Measurements from ENCODE around the gene PGM1. TPM values are rescaled to one million over a fixed set of nuclear protein-coding genes. Genes with fewer than 3 reads are reported as not detected.

Gene PGM1
- total RNA-seq, 1 experiment from 2014 or later = 49.6 TPM

DNA sequence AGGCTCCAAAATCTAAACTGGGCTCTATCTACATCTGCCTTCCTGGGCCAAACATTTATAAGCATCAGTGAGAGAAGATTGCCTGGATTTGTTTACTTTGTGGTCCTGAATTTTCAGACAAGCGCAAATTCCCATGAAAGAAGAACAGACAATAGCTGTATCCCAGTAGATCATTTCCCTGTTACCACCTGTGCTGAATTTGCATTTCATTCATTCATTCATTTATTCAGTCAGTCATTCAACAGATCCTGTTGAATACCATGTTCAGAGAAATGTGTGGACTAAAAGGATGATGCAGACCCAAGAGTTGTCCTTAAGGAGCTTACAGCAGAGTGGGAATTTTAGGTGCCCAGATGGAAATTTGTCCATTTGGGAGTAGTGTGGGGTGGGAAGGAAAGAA is 2.2 kb downstream of the PGM1 start:
- DNase-seq (ENCODE audit: low spot score) = no peak
- in situ Hi-C loops (cut with HindIII; ENCODE audit: low sequenced_read_pairs) = no loop called here

DNA sequence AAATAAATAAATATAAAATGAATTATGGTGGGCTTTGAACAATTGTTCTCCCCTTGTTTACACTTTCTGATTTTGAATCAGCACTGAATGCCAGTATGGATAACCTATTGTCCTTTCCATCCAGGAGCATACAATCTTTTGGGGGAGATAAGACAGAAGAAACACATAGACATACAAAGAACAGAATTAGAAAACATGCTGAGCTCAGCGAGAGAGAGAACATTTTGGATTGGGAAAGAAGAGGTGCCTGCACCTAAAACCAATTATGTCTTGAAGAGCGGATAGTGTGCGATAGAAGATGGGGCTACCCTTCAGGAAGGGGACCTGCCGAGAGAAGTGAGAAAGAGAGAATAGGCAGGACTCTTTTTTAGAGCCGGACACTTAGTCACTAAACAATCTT is 6.6 kb downstream of the PGM1 start:
- no peak for DNase-seq (ENCODE audit: low spot score)
- in situ Hi-C loops (cut with HindIII; ENCODE audit: low sequenced_read_pairs) = no loop called here

DNA sequence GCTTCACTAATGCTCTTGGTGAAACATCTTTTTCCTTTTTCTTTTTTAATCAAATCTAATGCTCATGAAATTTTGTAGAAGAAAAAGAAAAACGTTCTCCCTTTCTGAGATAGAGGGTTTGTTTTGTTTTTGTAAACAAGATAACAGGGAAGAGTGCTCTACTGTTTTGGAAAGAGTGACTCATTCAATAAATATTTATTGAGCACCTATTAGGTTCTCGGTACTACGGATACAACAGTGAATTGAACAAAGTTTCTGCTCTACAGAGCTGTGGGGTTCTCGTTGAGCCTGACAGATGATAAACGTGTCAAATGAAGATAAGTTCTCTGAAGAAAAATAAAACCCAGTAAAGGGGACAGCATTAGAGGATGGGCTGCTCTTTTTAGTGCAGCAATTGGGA is 7.0 kb downstream of the PGM1 start:
- DNase-seq (ENCODE audit: low spot score) = no peak
- in situ Hi-C loops (cut with HindIII; ENCODE audit: low sequenced_read_pairs) = no loop called here

DNA sequence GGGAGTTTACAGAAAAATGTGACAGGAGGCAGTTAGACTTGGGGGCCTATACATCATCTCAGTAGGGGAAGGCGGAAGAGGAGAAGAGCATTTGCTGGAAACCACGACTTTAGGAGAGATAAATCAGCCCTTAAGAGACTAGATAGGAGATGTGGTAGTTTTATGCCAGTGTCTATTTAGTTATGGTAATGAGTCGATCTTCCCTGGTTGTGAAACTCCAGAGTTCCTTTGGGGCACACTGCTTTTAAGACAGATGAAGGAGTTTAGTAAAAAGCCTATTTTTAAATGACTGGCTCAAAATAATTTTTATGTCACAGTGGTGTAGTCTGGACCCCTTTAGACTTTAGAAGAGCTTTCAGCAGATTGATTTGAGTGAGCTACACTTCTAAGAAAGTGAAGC is 7.8 kb downstream of the PGM1 start:
- no peak for DNase-seq (ENCODE audit: low spot score)
- in situ Hi-C loops (cut with HindIII; ENCODE audit: low sequenced_read_pairs) = no loop called here

DNA sequence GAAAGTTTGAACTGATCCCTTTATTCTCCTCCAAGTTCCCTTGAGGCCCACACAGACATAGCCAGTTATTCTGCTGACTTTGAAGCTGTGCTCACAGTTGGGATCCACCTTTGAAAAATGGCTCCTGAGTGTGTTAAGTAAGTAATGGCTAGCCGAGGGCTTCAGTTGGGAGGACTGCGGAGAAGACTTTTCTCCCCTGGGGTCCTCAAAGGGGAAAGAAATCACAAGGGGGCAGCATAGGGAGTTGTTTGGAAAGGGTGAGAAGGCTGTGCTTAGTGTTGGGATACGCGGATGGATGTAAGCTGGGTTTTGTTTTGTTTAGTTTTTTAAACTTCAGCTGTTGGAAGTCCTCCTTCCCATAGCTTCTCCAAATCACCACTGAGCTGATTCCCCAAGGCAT is 8.3 kb downstream of the PGM1 start:
- DNase-seq (ENCODE audit: low spot score) = no peak
- in situ Hi-C loops (cut with HindIII; ENCODE audit: low sequenced_read_pairs) = no loop called here

DNA sequence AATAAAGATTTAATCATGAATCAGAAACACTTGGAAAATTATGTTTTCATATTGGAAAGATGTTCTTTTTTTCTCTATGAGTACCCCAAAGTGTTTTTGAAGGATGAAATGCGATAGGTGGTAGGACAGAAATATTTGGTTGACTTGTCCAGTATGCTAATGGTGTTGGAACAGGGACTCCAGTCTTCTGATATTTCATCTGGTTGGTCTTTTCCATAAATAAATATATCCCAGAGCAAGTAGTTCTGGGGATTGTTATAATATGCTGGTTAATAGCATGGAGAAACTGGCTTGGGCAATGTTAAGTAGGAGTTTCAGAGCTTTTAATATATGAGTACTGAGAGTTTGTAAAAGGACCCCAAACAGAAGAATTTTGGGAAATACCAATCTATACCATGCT is 8.7 kb downstream of the PGM1 start:
- in situ Hi-C loops (cut with HindIII; ENCODE audit: low sequenced_read_pairs) = no loop called here
- no peak for DNase-seq (ENCODE audit: low spot score)

DNA sequence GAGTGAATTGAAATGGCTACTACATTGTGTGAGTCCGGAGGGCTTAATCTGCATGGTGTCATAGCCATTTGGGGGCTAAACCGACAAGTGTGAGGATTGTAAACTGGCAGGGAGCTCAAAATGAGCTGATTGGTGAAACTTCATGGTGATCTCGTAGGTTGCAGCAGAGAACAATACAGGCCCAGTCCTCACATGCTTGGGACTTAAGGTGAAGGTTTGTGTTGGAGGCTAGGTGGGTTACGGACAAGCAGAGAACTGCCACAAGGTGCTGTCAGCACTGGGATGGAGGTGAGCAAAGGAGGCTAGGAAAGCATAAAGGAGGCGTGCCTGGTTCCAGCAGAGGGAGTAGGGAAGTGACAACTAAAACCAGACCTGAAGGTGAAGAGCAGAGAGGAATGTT is 9.4 kb downstream of the PGM1 start:
- DNase-seq (ENCODE audit: low spot score) = no peak
- in situ Hi-C loops (cut with HindIII; ENCODE audit: low sequenced_read_pairs) = no loop called here

DNA sequence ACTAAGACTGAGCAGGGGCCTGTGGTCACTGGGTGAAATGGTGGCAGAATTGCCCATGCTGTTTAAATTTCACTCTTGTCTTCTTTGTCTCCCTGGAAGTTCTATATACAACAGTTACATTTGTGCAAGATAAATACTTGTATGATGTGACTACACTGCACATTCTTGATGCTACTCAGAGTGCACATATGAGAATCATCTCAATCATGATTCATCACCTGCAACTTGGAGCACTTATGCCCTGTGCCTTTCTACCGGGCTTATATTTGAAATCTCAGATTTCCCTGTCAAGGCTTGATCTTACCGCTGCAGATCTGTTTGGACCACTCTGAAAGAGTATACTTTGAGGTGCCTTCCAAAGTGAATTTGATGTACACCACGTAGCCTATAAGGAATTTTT is 10.6 kb downstream of the PGM1 start:
- in situ Hi-C loops (cut with HindIII; ENCODE audit: low sequenced_read_pairs) = no loop called here

DNA sequence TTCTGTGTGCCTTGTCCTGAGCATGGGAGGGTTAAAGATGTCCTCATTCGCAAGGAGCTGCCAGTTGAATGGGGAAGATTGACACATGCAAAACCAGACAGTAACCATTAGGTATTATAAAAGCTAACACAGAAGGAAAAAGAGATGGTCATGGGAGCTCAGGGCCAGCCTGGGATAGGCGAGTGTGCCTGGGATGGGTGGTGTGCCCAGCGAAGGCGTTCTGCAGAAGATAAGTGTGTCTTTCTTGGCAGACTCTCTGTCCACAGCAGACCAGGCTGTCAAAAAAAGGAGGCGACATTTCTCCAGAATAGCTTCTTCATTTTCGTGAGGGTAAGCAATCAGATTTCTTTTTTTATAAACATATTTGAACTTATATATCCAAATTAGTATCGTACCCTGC is 14.1 kb downstream of the PGM1 start:
- no peak for DNase-seq (ENCODE audit: low spot score)
- in situ Hi-C loops (cut with HindIII; ENCODE audit: low sequenced_read_pairs) = no loop called here

More for the DNA sequence above, 10.6 kb downstream of the PGM1 start:
- no peak for DNase-seq (ENCODE audit: low spot score)

DNA sequence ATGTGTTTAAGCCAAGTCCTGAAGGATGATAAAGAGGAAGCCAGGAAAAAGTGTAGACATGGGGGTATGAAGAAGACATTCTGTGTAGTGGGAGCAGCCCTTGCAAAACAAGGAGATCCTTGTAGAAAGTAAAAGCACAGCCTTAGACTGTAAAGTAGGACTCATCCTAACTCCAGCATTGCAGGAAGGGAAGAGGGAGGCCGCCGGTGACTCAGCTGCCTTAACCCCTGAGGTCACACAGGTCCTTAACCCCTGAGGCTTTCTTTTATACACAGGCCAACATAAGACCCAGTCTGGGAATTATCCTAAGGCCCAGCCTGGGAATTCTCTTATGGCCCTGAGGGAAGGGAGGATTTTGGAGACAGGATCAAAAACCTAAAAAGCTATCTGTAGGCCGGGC is 18.0 kb downstream of the PGM1 start:
- DNase-seq (ENCODE audit: low spot score) = no peak
- in situ Hi-C loops (cut with HindIII; ENCODE audit: low sequenced_read_pairs) = no loop called here

DNA sequence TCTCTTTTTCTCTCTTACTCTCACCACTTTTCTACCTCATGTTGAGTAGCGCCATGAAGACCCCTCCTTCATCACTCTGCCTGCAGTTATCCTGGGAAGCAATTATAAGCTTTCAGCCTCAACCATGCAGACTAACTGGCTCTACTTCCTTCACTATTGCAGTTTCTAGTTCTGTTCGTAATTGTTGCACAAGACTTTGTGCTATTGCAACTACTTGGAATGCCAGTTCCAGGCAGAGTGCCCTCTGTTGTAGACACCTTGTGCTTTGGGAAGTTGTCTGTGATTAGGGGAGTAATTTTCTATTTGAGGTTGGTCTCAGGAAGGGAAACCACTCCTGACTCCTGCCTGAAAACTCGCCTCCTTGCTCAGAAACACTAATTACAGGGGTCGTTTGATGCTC is 19.4 kb downstream of the PGM1 start:
- in situ Hi-C loops (cut with HindIII; ENCODE audit: low sequenced_read_pairs) = no loop called here
- DNase-seq (ENCODE audit: low spot score) = no peak

DNA sequence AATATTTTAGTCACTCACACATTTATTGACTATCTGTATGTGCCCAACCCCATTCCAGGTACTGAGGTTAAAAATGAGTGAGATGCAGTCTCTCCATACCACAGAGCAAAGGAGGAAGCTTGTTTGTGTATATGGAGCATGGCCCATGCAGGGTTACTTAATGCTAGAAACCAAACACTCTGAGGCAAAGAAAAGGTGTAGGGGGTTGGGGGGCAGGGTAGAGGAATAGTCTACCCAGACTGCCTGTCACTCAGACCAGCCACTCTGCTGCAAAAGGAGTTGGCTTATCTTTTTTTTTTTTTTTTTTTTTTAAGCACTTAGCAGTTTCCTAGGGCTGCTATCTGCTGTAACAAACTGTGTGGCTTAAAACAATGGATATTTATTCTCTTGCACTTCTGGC is 19.8 kb downstream of the PGM1 start:
- no peak for DNase-seq (ENCODE audit: low spot score)
- in situ Hi-C loops (cut with HindIII; ENCODE audit: low sequenced_read_pairs) = no loop called here

DNA sequence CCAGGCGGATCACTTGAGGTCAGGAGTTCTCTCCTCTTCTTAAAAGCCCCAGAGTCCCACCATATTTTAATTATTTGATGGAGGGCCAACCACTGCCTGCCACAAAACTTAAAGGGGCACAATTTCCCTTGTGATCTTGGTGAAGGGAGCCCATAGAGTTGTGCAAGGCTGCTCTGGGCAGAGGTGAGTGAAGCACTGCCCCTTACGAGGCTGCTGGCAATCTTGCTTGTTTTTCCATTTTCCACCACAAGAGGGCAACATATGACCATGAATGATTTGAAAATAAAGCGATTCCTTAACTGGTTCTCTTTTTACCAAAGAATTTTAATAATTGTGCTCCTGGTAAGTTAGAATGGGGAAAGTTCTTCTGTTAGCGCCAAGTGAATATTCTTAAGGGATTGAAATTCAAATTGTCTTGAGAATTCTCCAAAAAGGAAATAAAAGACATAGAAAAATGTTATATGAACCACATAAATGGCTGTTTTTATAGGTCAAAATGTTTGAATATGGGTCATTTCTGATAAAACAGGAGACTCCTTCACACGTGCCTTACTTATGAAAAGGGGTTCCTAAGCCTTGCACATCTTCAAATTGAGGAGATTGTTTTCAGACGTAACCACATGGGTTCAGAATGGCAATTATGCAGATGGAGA is 22.7 kb downstream of the PGM1 start:
- in situ Hi-C loops (cut with HindIII; ENCODE audit: low sequenced_read_pairs) = no loop called here
- DNase-seq (ENCODE audit: low spot score) = peak; percentile 87

DNA sequence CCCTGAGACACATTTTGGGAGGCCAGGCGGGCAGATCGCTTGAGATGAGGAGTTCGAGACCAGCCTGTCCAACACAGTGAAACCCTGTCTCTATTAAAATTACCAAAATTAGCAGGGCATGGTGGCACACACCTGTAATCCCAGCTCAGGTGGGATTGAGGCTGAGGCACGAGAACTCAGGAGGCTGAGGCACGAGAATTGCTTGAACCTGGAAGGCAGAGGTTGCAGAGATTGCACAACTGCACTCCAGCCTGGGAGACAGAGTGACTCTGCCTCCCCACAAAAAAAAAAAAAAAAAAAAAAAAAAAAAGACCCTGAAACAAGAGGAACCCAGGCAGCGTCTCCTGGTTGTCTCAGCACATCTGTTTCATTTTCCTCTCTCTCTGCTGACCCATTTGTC is 24.2 kb downstream of the PGM1 start:
- in situ Hi-C loops (cut with HindIII; ENCODE audit: low sequenced_read_pairs) = no loop called here
- DNase-seq (ENCODE audit: low spot score) = no peak

DNA sequence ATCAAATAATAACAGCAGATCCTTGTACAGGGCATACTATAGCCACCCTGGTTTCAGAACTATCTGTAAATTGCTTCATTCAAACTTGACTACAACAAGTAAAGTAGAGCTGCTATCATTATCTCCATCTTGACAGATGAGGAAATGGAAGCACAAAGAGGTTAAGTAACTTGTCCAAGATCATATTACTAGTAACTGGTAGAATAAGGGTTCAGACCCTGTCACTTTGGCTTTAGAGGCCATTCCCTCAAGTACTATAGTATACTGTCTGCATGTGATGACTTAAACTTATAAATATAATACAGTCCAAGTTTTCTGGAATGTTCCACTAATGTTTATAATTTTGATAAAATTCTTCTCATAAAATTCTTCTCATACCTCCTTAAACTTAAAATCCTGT is 24.8 kb downstream of the PGM1 start:
- DNase-seq (ENCODE audit: low spot score) = no peak
- in situ Hi-C loops (cut with HindIII; ENCODE audit: low sequenced_read_pairs) = no loop called here

DNA sequence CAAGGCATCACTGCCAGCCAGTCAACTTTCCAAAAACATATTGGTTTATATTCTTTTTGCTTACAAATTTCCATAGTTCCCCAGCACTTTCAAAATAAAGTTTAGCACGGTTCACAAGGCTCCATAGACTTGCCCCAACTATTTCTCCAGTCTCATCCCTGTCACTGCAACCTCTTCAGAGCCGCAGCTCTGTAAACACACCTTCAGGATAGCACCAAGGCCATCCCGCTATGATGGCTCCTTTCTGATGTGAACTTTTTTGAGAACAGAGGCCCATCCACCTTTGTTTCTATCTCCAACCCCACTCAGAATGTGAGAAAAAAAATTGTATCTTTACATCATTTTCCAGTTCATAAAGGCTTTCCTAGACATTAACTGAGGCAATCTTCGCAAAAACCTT is 26.3 kb downstream of the PGM1 start:
- no peak for DNase-seq (ENCODE audit: low spot score)
- in situ Hi-C loops (cut with HindIII; ENCODE audit: low sequenced_read_pairs) = no loop called here

DNA sequence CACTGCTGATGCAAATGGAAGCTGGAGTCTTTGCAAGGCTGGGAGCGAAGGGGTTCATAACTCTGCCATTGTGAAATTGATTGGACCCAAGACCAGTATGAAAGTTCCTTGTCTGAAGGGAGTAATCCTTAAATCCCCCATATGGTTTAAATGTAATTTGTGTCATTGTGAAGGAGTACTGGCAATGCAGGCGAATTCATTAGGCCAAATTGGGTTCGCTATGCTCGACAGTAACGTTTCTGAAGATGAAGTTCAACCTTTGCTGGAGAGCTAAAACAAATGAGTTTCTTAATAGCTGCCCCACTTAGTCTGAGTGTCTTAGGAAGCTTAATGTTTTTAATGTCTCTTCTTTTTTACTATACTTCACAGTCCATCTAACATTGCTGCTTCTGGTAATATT is 27.5 kb downstream of the PGM1 start:
- in situ Hi-C loops (cut with HindIII; ENCODE audit: low sequenced_read_pairs) = no loop called here
- no peak for DNase-seq (ENCODE audit: low spot score)

DNA sequence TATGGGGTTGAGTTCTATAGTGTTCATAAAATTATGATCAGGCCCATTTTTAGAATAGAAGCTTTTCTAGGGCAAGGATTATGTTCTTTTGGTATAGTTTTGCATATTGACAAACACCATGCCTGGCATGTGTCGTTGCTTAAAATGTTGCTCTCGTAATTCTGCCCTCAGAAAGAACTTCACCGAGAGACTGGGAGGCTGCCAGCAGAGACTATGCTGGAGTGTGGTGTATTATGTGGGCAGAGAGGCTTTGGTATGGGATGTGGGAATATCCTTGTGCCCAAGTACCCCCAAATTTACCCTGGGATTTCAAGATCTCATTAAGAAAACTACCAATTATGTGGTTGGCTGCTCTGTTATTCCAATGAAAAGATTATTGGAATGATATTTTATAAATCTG is 27.9 kb downstream of the PGM1 start:
- in situ Hi-C loops (cut with HindIII; ENCODE audit: low sequenced_read_pairs) = no loop called here
- peak; percentile 55 for DNase-seq (ENCODE audit: low spot score)

DNA sequence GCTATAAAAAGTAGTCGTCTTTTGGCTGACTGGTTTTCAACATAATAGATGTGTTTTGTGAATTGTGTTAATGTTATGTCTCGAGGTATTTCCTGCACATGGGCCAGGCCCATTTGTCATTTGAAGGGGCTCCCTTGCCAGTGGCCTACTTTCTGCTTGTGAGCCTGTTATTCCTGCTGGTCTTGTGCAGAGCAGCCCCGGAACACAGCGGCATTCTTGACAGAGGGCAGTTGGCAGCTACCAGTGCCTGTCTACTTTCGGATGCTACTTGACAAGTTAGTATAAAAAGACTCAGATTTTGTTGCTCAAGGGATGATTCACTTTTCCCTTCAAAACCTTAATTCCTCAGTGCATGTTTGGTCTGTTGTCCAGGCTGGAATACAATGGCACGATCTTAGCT is 28.5 kb downstream of the PGM1 start:
- peak; percentile 89 for DNase-seq (ENCODE audit: low spot score)
- in situ Hi-C loops (cut with HindIII; ENCODE audit: low sequenced_read_pairs) = no loop called here

DNA sequence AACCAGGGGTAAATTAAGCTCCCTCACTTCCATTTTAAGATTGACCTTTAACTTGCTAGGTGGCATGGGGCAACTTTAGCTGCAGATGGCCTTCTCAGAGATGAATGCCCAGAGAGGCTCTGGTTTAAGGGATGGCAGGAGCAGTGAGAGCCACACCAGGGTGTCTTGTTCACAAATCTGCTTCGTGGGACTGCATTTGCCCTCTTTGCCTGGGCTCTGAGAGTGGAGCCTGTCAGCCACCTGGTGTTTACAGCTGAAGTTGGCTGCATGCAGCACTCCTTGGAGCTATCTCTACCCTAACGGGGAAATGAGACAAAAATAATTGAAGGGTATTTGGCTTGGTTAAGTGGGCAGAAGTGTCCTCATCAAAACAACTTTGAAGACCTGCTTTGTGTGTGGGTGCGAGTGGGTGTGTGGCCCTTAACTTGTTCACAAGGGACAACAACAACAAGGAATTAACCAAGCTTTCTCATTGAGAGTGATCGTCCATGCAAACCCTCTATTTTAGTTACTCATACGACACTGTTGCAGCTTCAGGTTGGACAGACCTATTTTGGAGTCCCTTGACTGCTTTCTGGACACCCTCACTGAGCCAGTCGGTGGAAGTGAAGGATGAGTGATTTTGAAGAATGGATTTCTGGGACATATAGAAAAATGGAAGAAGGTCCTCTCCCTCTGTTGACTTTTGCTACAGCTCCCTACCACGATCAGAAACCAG is 29.8 kb downstream of the PGM1 start:
- in situ Hi-C loops (cut with HindIII; ENCODE audit: low sequenced_read_pairs) = no loop called here
- DNase-seq (ENCODE audit: low spot score) = peak; percentile 84

DNA sequence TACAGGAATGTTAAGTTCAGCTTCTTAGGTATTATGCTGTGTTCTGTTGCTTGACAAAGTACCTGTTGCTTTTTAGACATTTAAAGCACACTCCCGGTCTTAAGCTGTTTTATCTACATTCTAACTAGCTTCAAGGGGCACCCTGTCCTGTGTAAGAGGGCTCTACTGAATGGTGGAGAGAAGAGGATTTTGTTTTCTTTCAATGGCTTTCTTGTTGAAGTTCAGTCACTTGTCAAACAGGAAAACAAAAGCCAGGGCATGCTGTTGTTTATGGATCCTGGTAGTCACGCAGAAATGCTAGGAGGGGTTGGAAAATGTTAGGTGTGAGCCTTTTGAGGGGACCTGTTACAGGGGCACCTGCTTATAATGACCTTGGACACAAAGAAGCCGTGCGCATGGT is 30.7 kb downstream of the PGM1 start:
- in situ Hi-C loops (cut with HindIII; ENCODE audit: low sequenced_read_pairs) = no loop called here
- DNase-seq (ENCODE audit: low spot score) = no peak

Data from G401 (cell line).